WTC11 (cell line): Measurements from ENCODE around the gene AMIGO3.

Source experiments
- ATF3 ChIP-seq: sonication (generic); formaldehyde crosslinking; conservative IDR thresholded peaks from 2 replicates; pipeline ENCODE4 v1.8.1; 2022; ENCODE audit warnings: mild to moderate bottlenecking, missing genetic modification reagents
- CBFB ChIP-seq: sonication (generic); formaldehyde crosslinking; IDR thresholded peaks from 2 replicates; pipeline ENCODE4 v1.8.1; 2022; ENCODE audit warnings: mild to moderate bottlenecking, low read depth, missing genetic modification reagents
- CREM ChIP-seq: sonication (generic); formaldehyde crosslinking; IDR thresholded peaks from 2 replicates; pipeline ENCODE4 v1.8.1; 2022; ENCODE audit warnings: mild to moderate bottlenecking, missing genetic modification reagents, moderate library complexity
- CTCF ChIP-seq: fragments of 200-600 bp; IDR thresholded peaks from 2 replicates; pipeline ENCODE4 v1.8.0; 2022; ENCODE audit warnings: antibody characterized with exemption
- ELF4 ChIP-seq: sonication (generic); formaldehyde crosslinking; IDR thresholded peaks from 2 replicates; pipeline ENCODE4 v1.8.1; 2022; ENCODE audit warnings: low read depth, mild to moderate bottlenecking, moderate library complexity, missing genetic modification reagents
- ESRRA ChIP-seq: sonication (generic); formaldehyde crosslinking; IDR thresholded peaks from 2 replicates; pipeline ENCODE4 v1.8.1; 2022; ENCODE audit warnings: mild to moderate bottlenecking, missing genetic modification reagents, borderline replicate concordance
- HMGXB4 ChIP-seq: sonication (generic); formaldehyde crosslinking; IDR thresholded peaks from 2 replicates; pipeline ENCODE4 v1.8.1; 2023; ENCODE audit warnings: mild to moderate bottlenecking, moderate library complexity, missing genetic modification reagents
- IRF1 ChIP-seq: sonication (generic); formaldehyde crosslinking; IDR thresholded peaks from 2 replicates; pipeline ENCODE4 v1.8.0; 2023; ENCODE audit warnings: missing genetic modification reagents
- JUN ChIP-seq: sonication (generic); formaldehyde crosslinking; IDR thresholded peaks from 2 replicates; pipeline ENCODE4 v1.8.0; 2023; ENCODE audit warnings: mild to moderate bottlenecking, missing genetic modification reagents
- NFYB ChIP-seq: sonication (generic); formaldehyde crosslinking; conservative IDR thresholded peaks from 2 replicates; pipeline ENCODE4 v1.8.0; 2022; ENCODE audit warnings: low read depth, missing genetic modification reagents
- SP1 ChIP-seq: sonication (generic); formaldehyde crosslinking; conservative IDR thresholded peaks from 2 replicates; pipeline ENCODE4 v1.8.1; 2022; ENCODE audit warnings: missing genetic modification reagents
- TEAD4 ChIP-seq: sonication (generic); formaldehyde crosslinking; IDR thresholded peaks from 2 replicates; pipeline ENCODE4 v1.8.0; 2022; ENCODE audit warnings: mild to moderate bottlenecking, missing genetic modification reagents
- ZBTB21 ChIP-seq: sonication (generic); formaldehyde crosslinking; IDR thresholded peaks from 2 replicates; pipeline ENCODE4 v1.8.1; 2023; ENCODE audit warnings: mild to moderate bottlenecking, missing genetic modification reagents, borderline replicate concordance
- ZNF138 ChIP-seq: sonication (generic); formaldehyde crosslinking; conservative IDR thresholded peaks from 2 replicates; pipeline ENCODE4 v1.8.1; 2022; ENCODE audit warnings: mild to moderate bottlenecking, moderate library complexity, missing genetic modification reagents

GRCh38 chr3:49683162-49683561 lies 36.3 kb downstream of the AMIGO3 start:
- TF ChIP-seq SP1 (CRISPR knock-in tag) (no peak), TEAD4 (CRISPR knock-in tag) (no peak), CBFB (CRISPR knock-in tag) (no peak), ELF4 (CRISPR knock-in tag) (no peak), CTCF (no peak), JUN (CRISPR knock-in tag) (no peak), ATF3 (CRISPR knock-in tag) (no peak), ZNF138 (CRISPR knock-in tag) (no peak), NFYB (no peak), IRF1 (CRISPR knock-in tag) (no peak), ZBTB21 (CRISPR knock-in tag) (no peak), ESRRA (CRISPR knock-in tag) (no peak), CREM (CRISPR knock-in tag) (no peak), HMGXB4 (CRISPR knock-in tag) (no peak)
